K562 (cell line): Measurements from ENCODE around the gene SNX9. TPM values are rescaled to one million over a fixed set of nuclear protein-coding genes. Genes with fewer than 3 reads are reported as not detected.
A peak's percentile ranks its signal among the peaks of the same experiment; 100 is the strongest.

Experiments
- ARID4B ChIP-seq: sonication (generic); formaldehyde crosslinking; IDR thresholded peaks from 2 replicates; pipeline ENCODE4 v1.8.0; 2022; ENCODE audit warnings: mild to moderate bottlenecking, missing genetic modification reagents
- ATF7 ChIP-seq: fragments of 450-650 bp; IDR thresholded peaks from 2 replicates; pipeline ENCODE4 v1.7.1; 2014; ENCODE audit warnings: mild to moderate bottlenecking, moderate library complexity
- BDP1 ChIP-seq: IDR thresholded peaks from 3 replicates; pipeline ENCODE4 v1.6.1; 2011; ENCODE audit not compliant: insufficient read length, insufficient read depth
- CBFA2T3 ChIP-seq: fragments of 450-650 bp; IDR thresholded peaks from 2 replicates; pipeline ENCODE4 v1.6.1; 2017
- E2F5 ChIP-seq: sonication (generic); formaldehyde crosslinking; IDR thresholded peaks from 2 replicates; pipeline ENCODE4 v1.8.0; 2022; ENCODE audit warnings: mild to moderate bottlenecking, missing genetic modification reagents
- GTF2E2 ChIP-seq: fragments of 200-800 bp; sonication (Bioruptor generic); IDR thresholded peaks from 2 replicates; pipeline ENCODE4 v1.6.1; 2016; ENCODE audit warnings: missing genetic modification characterization, missing compliant biosample characterization
- GTF2F1 ChIP-seq: IDR thresholded peaks from 2 replicates; pipeline ENCODE4 v1.6.1; 2011; ENCODE audit warnings: low read depth, low read length, improper control_type of control experiment
- HMG20A ChIP-seq: fragments of 450-650 bp; formaldehyde crosslinking; conservative IDR thresholded peaks from 2 replicates; pipeline ENCODE4 v1.4.0; 2020; ENCODE audit warnings: mild to moderate bottlenecking, mixed read lengths
- MAFF ChIP-seq: IDR thresholded peaks from 2 replicates; pipeline ENCODE4 v1.6.1; 2012; ENCODE audit warnings: low read length, improper control_type of control experiment
- MYC ChIP-seq, 2 experiments: fragments of 250-450 bp in 1 of 2; sonication (Bioruptor Pico) in 1 of 2; IDR thresholded peaks; 2 replicates each; pipeline versions ENCODE4 v1.5.1 to v1.6.1; 2012 to 2021; ENCODE audit warnings: low read depth in 2 of 2, borderline replicate concordance in 1 of 2, improper control_type of control experiment in 1 of 2, low read length in 1 of 2, mild to moderate bottlenecking in 1 of 2, moderate library complexity in 1 of 2
- NCOA1 ChIP-seq: fragments of 450-650 bp; IDR thresholded peaks from 2 replicates; pipeline ENCODE4 v1.6.1; 2016; ENCODE audit warnings: low read depth
- NFXL1 ChIP-seq: fragments of 450-650 bp; formaldehyde crosslinking; IDR thresholded peaks from 2 replicates; pipeline ENCODE4 v1.4.0; 2021; ENCODE audit warnings: mild to moderate bottlenecking
- SAFB ChIP-seq: fragments of 200-400 bp; formaldehyde crosslinking; IDR thresholded peaks from 2 replicates; pipeline ENCODE4 v1.6.1; 2017; ENCODE audit warnings: low read depth, low read length, borderline replicate concordance
- USF1 ChIP-seq: sonication (generic); formaldehyde crosslinking; IDR thresholded peaks from 2 replicates; pipeline ENCODE4 v1.9.0; 2022; ENCODE audit warnings: mild to moderate bottlenecking, missing genetic modification reagents
- XRCC5 ChIP-seq: fragments of 200-400 bp; formaldehyde crosslinking; IDR thresholded peaks from 2 replicates; pipeline ENCODE4 v1.6.1; 2017; ENCODE audit warnings: low read depth, mild to moderate bottlenecking, low read length
- ZBTB43 ChIP-seq: sonication (generic); formaldehyde crosslinking; IDR thresholded peaks from 2 replicates; pipeline ENCODE4 v1.8.0; 2023; ENCODE audit warnings: mild to moderate bottlenecking, missing genetic modification reagents
- ZNF253 ChIP-seq: fragments of 250-450 bp; sonication (Bioruptor Pico); conservative IDR thresholded peaks from 2 replicates; pipeline ENCODE4 v1.6.1; 2021; ENCODE audit warnings: mild to moderate bottlenecking
- ZNF280B ChIP-seq: fragments of 250-450 bp; sonication (Bioruptor Pico); IDR thresholded peaks from 2 replicates; pipeline ENCODE4 v1.5.1; 2021; ENCODE audit warnings: mild to moderate bottlenecking
- ZNF408 ChIP-seq: fragments of 250-450 bp; sonication (Bioruptor Pico); IDR thresholded peaks from 2 replicates; pipeline ENCODE4 v1.4.0; 2020; ENCODE audit warnings: low read depth, mild to moderate bottlenecking, moderate library complexity
- ZNF561 ChIP-seq: fragments of 450-650 bp; formaldehyde crosslinking; conservative IDR thresholded peaks from 2 replicates; pipeline ENCODE4 v1.4.0; 2020; ENCODE audit warnings: mild to moderate bottlenecking, moderate library complexity
- polyA plus RNA-seq, 8 experiments: library from polyadenylated mRNA; depleted of rRNA in 4 of 8; stranded (reverse) in 5 of 8; unstranded in 3 of 8; fragments of >200 nt; fragmentation: Nextera tagmentation in 2 of 8; fragmentation: Illumina TruSeq in 1 of 8; extraction: Ambion mirVana in 2 of 8; extraction: Trizol in 1 of 8; gene quantifications; 2 replicates each; pipeline versions ENCODE4 v1.2.1 to v1.2.3, GENCODE V29; 2011 to 2014; ENCODE audit warnings: inconsistent platforms in 1 of 8, missing spikeins in 1 of 8
- total RNA-seq, 7 experiments: library from RNA; depleted of rRNA in 6 of 7; stranded (reverse); fragments of >200 nt in 6 of 7; fragmentation: Illumina TruSeq in 2 of 7; extraction: Trizol in 2 of 7; gene quantifications; 2 replicates each; pipeline versions ENCODE4 v1.2.1 to v1.2.3, GENCODE V29; 2011 to 2021; ENCODE audit warnings: low replicate concordance in 1 of 7

SNX9 gene
- total and polyA plus RNA-seq, 9 of the 15 experiments (the other 6 are each of a cell fraction or from before 2014, with no cell fraction given), result 6.0 to 81.7 (median 57.1) TPM

- TF ChIP-seq ARID4B (CRISPR knock-in tag), result no peak
- no peak for TF ChIP-seq MAFF
- TF ChIP-seq XRCC5, result no peak
- TF ChIP-seq GTF2F1, result no peak
- TF ChIP-seq NCOA1, result no peak
- no peak for TF ChIP-seq USF1 (CRISPR knock-in tag)
- 0 out of 2 replicates have a peak, but pooled peaks have one; percentile 37 for TF ChIP-seq GTF2E2 (tag)
- no peak for TF ChIP-seq NFXL1 (CRISPR knock-in tag)
- TF ChIP-seq HMG20A (CRISPR knock-in tag), result no peak
- peak; percentile 93 for TF ChIP-seq ATF7
- TF ChIP-seq MYC (IDR thresholded peaks at IDR 0.05; ENCODE audit: low read depth, low read length), result peak; percentile 54; the same call in 1 of the 2 replicates
- no peak for TF ChIP-seq MYC (CRISPR knock-in tag; IDR thresholded peaks at IDR 0.05; ENCODE audit: borderline replicate concordance, low read depth)
- TF ChIP-seq ZNF408 (CRISPR knock-in tag), result no peak
- TF ChIP-seq BDP1, result no peak
- no peak for TF ChIP-seq ZNF561 (CRISPR knock-in tag)
- no peak for TF ChIP-seq SAFB
- TF ChIP-seq E2F5 (CRISPR knock-in tag), result no peak
- TF ChIP-seq ZNF280B (CRISPR knock-in tag), result no peak
- TF ChIP-seq ZBTB43 (CRISPR knock-in tag), result no peak
- no peak for TF ChIP-seq ZNF253 (CRISPR knock-in tag)
- peak; percentile 80 for TF ChIP-seq CBFA2T3
These were observed 83.6 kb downstream of the SNX9 start (continued) for GRCh38 chr6:157906537-157907061.
